Adipose tissue (tissue), 3 donors: ENCODE results near the gene GFI1. TPM values are rescaled to one million over a fixed set of nuclear protein-coding genes. Genes with fewer than 3 reads are reported as not detected.

Experiments
- H3K27ac ChIP-seq: one replicate; pipeline ENCODE4 v1.5.1; 2013; ENCODE audit warnings: low read depth, low read length
- WGBS, 3 donors: extraction: QIAGEN DNeasy Blood & Tissue Kit; methylation state at CpG; one replicate each; pipeline ENCODE4 v1.1.7; 2013; 5-methylcytosine and 5-hydroxymethylcytosine counted together
- polyA plus RNA-seq, 3 donors: library from polyadenylated mRNA; stranded (reverse); fragments of 200-250 nt; gene quantifications; one replicate each; pipeline ENCODE4 v1.2.3, GENCODE V29; 2013
- donor health status: healthy with polysubstance abuse.
- donor health status: Bipolar disorder and iron deficiency.
- donor health status: healthy.

GFI1 gene
- polyA plus RNA-seq, 3 donors: 0.22 to 4.9 (median 0.55) TPM

DNA sequence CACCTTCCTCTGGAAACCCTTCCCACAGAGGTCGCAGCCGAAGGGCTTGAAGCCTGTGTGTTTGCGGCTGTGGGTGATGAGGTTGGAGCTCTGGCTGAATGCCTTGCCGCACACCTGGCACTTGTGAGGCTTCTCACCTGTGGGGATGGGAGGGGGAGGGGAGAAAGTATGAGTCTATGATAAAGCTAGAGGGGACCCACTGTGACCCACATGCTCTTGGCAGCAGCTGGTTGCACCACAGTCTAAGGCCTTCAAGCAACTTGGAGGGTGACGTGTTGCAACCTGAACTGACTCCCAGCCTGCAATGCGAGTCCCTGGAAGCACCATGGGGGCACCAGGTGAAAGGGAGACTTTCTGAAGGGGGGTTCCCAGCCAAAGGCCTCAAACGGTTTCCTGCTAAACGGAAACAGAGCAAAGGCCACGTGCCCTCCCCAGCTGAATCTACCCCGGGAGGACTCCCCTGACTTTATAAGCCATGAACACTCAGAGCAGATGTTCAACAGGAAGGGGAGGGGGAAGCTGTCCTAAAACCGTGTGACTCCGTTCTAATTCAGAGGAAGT lies 10.6 kb downstream of the GFI1 start:
- 41 to 57% (median 48%) methylated on average over 12 of the region's 12 CpGs for WGBS, 3 donors
- no peak overlapping the region for H3K27ac ChIP-seq

DNA sequence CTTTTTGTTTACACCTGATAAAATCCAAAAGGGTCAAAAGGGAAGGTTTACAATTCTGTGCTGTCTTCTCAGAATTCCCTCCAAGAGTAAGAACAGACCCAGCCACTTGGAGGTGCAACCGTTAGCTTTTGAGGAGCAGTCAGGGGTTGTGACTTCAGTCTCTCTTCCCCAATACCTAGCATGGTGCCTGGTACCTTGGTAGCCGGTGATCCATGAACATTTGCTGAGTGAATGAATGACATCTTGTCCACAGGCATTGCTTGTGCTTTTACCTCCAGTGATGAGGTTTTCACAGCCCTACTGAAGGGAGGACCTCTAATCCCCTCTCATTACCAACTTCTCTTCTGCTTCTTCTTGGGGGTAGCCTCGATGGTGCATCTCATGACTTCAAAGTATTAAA lies 11.7 kb downstream of the GFI1 start:
- 70 to 82% (median 72%) methylated on average over 3 of the region's 3 CpGs for WGBS, 3 donors
- no peak overlapping the region for H3K27ac ChIP-seq

DNA sequence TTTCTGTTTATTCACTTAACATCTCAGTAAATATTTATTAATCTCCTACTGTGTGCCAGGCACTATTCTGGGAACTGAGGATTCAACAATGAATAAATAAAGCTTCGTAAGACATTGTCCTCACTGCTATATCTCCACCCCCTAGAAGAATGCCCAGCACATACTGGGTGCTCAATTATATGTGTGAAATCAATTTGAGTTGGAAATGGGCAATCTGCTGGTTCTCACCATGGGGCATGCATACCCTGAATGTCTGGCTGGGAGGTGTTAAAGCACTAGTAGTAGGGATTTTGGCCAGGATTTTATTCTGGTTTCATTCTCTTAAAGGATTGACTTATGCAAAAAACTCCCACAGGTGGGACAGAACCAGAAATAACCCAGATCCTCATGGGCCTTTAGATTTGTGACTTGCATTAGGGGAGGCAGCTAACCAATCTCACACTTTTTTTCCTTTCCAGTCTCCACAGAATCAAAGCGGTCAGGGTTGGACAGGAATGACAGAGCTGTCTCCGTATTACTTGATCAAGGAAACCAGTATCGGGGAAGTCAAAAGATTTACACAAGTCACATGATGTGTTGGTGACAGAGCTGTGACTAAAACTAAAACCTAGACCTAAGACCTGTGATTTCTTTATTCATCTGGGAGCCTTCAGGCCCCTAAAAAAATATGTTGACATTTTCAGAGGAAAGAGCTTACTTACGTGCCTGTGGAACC lies 12.8 kb downstream of the GFI1 start:
- WGBS, 3 donors: 65 to 73% (median 66%) methylated on average over 5 of the region's 5 CpGs
- no peak overlapping the region for H3K27ac ChIP-seq

DNA sequence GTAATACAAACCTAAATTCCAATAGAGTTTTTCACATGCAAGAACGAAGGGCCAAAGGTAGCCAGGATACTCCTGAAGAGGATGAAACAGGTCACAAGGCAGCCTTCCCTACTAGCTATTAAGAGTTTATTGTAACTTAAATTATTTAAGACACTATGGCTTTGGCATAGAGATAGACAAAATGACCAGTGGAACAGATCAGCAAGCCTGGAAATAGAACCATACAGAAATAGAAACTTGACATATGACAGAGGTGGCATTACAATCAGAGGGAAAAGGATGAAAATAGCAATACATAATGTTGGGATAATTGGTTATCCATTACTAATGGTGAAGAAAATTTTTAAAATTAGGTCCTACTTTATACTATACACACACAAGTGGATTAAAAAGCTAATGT lies 16.5 kb downstream of the GFI1 start:
- WGBS, 3 donors: 91 to 97% (median 92%) methylated on average over 1 of the region's 1 CpG
- no peak overlapping the region for H3K27ac ChIP-seq

DNA sequence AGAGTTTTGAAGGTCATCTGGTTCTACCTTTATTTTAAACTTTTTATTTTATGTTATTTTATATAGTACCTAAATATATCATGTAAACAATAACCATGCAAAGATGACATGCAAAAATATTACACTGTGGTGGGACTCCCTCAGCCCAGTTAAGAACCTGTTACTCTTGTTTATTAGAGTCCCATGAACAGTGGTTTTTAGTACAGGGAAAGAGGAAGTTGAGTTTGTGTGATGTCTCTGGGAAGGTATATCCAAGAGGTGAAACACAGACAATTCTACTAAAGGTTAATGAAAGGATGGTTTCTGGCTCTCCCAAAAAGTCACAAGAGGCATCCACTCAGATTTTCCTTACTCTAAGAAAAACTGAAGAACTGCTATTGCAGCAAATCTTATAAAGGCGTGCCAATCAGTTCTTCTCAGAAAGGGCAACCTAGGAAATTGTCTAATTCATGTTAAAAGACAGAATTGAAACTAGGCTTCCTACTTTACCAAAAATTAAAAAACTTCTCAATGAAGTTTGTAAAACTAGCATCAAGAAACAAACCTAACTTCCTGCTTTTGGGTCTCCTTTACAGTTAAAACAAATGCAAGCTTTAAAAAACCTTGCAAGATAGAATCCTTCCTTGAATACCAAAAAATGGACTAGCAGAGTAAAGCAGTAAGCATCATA lies 19.9 kb downstream of the GFI1 start:
- 69 to 96% (median 79%) methylated on average over 1 of the region's 1 CpG for WGBS, 3 donors
- no peak overlapping the region for H3K27ac ChIP-seq

DNA sequence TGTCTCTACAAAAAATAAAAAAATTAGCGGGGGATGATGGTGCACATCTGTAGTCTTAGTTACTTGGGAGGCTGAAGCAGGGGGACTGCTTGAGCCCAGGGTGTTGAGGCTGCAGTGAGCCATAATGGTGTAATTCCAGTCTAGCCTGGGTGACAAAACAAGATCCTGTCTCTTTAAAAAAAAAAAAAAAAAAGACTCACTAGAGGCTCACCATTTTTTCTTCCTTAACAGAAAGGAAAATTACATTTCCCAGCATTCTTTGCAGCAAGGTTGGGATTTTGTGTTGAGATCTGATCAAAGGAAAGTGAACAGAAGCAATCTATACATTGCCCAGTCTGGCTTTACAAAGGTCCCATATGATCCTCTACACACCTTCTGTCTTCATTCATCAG lies 21.5 kb downstream of the GFI1 start:
- 93 to 100% (median 100%) methylated on average over 1 of the region's 1 CpG for WGBS, 3 donors
- no peak overlapping the region for H3K27ac ChIP-seq

DNA sequence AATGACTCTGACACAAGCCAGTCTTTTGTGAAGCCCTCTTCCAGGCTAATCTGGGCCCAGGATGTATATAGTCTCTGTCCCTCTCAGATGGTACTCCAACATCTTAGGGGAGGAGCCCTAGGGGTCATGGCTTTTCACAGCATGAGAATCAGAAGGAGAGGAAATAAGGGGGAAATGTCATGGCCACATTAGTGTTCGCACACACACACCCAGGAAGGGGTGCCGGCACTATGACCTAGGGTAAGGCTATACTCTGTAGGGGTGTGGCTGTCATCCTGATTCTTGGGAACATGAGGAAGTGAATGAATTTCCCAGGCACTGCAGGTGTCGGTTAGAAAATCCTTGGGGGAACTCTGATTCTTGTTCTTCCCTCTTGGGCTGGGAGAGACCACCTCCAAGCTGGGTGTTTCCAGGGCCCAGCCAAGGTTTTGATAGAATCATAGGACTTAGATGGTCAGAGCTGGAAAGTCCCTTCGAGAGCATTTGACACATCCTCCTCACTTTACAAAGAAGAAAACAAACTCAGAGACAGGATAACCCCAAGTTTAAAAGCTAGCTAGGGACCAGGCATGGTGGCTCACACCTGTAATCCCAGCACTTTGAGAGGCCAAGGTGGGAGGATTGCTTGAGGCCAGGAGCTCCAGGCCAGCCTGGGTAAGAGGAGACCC lies 22.0 kb downstream of the GFI1 start:
- H3K27ac ChIP-seq: no peak overlapping the region
- WGBS, 3 donors: 64 to 91% (median 65%) methylated on average over 4 of the region's 4 CpGs

DNA sequence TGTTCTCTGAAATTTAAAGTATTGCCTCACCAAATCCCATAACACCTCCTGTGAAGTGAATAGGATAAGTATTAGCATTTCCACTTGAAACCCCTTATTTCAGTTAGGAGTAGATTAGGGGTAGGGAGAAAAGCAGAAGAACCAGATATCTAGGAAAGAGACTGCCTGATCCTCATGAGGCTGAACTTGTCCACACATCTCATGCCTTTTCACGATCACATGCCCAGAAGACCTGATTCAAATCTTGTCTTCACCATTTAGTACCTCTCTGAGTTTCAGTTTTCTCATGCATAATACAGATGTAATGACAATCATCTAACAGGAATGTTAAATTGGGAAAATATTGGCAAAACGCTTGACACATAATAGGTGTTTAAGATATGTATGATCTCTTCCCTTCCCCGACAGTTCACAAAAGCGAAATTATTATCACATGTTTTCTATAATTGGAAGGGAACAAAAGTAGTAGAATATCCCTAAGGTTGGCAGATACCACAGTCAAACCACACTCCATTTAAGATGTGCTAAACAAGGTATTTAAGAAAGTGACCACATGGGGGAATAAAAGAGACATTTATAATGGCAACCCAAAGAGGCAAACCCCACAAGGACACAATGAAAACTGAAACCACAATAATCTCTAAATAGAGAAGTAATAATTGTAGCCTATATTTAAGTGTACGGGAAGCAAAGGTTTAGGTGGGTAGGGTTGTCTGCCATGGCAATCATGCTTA lies 25.2 kb downstream of the GFI1 start:
- 71 to 89% (median 74%) methylated on average over 5 of the region's 5 CpGs for WGBS, 3 donors

DNA sequence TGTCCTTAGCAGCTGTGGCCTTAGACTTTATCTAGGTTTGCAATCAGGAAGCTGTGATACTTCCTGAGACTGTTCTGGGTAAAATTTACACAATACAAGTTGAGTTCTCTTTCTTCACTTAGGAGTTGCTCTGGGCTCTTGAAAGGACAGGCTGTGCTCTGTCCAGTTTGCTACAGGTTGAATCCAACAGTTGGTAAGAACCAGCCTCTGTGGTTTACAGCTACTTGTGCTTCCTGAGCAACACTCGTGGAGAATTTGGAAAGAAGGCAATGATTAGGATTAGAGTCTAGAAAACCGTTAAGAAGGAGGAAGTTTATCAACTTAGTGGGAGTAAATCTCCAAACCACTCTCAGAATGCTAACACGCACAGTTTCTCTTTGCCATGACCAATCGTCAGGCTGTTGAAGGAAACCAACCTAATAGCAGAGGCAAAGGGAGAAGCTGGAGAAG lies 26.8 kb downstream of the GFI1 start:
- no peak overlapping the region for H3K27ac ChIP-seq
- WGBS, 3 donors: 32 to 59% (median 40%) methylated on average over 4 of the region's 4 CpGs

More for the DNA sequence above, 25.2 kb downstream of the GFI1 start:
- H3K27ac ChIP-seq: no peak overlapping the region

DNA sequence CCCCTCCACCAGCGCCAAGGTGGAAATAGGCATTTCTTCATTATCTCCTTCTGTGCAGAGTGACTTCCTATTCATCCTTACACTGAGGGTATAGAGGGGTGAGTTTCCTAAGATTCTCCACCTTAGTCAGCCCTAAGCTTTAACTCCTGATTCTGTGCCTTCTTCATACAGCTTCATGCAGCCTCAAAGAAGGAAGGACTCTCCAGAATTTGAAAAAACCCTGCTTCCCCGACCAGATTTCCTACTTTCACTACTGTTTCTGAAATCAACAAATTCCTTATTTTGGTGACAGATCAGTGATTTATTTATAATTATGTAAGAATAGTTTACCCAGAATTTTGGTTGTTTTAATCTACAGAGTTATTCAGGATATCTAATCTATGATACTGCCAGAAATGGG lies 28.6 kb downstream of the GFI1 start:
- 44 to 77% (median 52%) methylated on average over 2 of the region's 2 CpGs for WGBS, 3 donors
- H3K27ac ChIP-seq: no peak overlapping the region

DNA sequence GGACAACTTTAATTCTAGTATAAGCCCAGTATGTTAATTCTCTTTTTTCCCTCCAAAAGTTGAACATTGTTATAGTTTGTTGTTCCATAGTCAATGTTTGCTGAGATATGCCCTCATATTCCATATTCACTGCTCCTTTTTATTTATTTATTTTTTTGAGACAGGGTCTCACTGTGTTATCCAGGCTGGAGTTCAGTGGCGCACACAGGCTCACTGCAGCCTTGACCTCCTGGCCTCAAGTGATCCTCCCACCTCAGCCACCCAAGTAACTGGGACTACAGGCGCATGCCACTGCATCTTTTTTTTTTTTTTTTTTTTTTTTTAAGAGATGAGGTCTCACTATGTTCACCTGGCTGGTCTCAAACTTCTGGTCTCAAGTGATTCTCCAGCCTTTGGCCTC lies 38.7 kb downstream of the GFI1 start:
- no peak overlapping the region for H3K27ac ChIP-seq
- 90 to 98% (median 95%) methylated on average over 2 of the region's 2 CpGs for WGBS, 3 donors

DNA sequence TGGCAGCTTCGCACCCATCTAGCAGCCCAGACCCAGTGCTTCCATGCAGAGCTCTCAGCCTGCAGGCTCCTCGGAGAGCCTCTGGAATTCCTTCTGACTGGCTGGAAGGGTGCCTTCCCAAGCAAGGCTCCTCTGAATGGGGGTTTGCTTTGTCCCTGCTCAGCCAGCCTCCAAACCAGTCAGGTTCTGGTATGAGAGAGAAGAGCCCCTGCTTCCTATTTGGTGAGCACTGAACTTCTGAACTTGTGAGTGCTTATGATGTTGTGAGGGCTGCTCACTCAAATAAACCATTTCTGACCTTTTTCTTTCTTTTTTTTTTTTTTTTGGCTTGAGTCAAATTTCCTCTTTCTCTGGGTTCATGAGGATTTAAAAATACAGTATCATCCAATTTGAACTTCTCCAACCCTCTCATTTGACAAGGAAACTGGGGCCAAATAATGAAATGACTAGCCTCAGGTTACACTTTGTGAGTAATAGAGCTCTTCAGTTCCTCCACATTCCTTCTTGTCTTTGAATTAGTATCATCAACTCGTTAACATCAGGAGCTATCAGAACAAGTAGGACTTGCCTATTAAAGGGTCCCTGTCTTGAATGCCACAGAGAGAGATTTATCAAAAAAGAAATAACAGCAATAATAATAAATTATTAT lies 39.6 kb downstream of the GFI1 start:
- no peak overlapping the region for H3K27ac ChIP-seq
- 67 to 77% (median 72%) methylated on average over 3 of the region's 3 CpGs for WGBS, 3 donors

DNA sequence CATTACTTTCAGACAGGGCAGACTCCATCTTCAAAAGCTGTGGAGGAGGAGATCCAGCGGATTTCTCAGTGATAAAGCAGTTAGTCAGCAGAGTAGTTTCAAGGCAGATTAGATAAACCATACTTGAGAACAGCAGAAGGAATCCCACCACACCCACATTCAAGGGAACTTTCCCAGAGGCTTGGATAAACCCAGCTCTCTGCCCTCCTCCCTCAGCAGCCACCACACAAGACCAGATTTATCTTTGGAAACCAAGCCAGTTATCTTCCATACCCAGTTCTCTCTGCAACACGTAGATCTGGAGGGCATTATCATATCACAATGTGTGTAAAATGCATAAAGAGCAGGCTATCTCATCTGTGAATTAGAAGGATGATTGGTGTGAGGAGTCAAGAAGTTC lies 40.2 kb downstream of the GFI1 start:
- H3K27ac ChIP-seq: no peak overlapping the region
- WGBS, 3 donors: 30 to 61% (median 44%) methylated on average over 2 of the region's 2 CpGs

DNA sequence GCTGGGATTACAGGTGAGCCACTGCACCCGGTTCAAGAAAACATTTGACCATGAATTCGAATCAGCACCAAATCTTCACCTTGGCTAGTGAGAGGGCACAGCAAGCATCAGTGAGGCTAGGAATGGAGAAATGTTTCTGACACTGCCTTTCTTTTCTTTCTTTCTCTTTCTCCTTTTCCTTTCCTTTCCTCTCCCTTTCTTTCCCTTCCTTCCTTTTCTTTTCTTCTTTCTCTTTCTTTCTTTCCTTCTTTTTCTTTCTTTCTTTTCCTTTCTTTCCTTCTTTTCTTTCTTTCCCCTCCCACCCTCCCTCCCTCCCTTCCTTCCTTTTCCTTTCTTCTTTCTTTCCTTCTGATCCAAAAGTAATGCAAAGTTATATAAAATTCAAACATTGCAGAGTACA lies 40.9 kb downstream of the GFI1 start:
- no peak overlapping the region for H3K27ac ChIP-seq
- 90 to 95% (median 94%) methylated on average over 2 of the region's 2 CpGs for WGBS, 3 donors

DNA sequence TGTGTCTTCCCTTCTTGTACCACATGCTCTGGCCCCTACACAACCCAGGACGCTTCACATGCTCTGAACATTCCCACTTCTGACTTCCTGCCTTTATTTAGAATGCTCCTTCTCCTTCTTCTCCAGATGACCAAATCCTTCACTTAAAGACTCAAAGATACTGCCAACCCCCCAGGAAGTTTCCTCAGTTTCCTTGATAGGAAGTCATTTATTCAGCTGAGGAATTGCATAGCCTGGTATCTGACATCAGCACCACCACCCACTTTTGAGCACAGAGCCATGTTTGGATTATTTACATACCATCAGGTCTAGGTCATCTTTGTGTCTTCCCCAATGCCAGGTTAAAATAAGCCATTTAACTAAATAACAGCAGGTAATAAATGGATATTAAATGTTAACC lies 42.4 kb downstream of the GFI1 start:
- WGBS, 3 donors: 38 to 82% (median 47%) methylated on average over 1 of the region's 1 CpG
- no peak overlapping the region for H3K27ac ChIP-seq

DNA sequence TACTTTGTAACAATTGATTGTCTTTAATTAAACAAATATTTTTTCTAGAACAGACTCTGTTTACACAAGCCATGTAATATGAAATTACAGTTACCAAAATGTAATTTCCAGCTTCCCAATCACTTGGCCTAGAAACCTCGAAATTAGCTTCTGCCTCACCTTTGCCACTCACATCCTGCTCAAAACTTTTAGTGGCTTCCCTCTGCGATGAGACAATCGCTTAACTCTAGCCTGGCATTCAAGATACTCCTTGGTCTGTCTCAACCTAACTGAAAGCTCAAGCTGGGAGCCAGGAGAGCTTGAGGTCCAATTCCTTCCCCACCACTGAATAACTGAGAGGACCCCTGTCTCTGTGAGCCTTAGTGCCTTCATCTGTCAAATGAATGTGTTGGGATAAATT lies 42.8 kb downstream of the GFI1 start:
- WGBS, 3 donors: 46 to 84% (median 61%) methylated on average over 3 of the region's 3 CpGs
- H3K27ac ChIP-seq: no peak overlapping the region

DNA sequence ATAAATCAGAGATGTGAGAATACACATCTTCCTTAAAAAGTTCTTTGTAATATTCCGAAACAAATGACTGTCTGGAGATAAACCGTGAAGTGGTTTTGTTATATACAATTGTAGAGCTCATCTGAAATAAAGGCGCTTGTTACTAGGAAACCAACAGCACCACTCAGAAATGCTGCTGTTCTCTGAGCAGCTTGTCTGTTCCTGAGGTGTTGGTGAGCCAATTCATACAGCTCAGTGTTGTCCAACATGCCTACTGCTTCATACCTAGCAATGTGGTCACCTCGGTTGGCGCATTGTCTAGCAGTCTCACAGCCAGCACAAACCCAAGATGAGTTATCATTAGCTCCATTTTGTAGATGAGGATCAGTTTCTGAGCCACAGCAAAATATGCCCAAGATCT lies 44.4 kb downstream of the GFI1 start:
- no peak overlapping the region for H3K27ac ChIP-seq
- 55 to 89% (median 88%) methylated on average over 5 of the region's 5 CpGs for WGBS, 3 donors

DNA sequence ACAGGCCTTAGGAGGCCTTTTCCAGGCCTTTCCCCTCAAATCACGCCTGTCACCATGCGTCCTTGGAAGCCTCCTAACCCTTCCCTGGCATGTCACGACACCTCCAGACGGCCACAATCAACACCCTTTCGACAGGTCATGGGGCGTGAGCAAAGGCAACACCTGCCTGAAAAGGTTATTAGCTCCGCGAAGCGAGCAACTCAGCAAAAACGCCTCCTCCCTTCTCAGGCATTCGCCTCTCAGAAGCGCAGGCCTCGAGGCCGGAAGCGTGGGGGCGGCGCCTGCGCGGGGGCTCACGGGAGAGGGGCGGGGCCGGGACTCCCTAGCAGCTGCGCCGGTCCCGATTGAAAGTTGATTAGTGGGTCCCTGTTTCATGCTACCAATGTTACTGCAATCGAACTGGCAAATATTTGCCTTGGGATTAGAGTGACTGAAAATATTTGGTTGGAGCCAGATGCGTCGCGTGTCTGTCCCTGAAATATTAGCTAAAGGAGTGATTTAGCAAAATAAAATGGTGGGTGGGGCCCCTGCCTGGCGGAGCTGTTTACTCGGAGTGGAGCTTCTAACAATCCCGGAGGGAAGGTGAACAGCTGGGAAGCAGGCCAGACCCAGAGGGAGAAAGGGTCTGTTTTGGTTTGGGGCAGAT lies 44.9 kb downstream of the GFI1 start:
- H3K27ac ChIP-seq: no peak overlapping the region
- 24 to 82% (median 75%) methylated on average over 32 of the region's 32 CpGs for WGBS, 3 donors
